Keratinocyte (primary cell): Measurements from ENCODE around the gene LMO7. TPM values are rescaled to one million over a fixed set of nuclear protein-coding genes. Genes with fewer than 3 reads are reported as not detected.

ENCODE experiments used
- DNase-seq: peaks from one replicate; pipeline ENCODE4 v3.0.0-alpha.2; 2011; ENCODE audit warnings: low read depth, missing footprints, low spot score
- FAIRE-seq: peaks from 2 replicates; lab custom pipeline; 2011; peaks lifted over from hg19 to GRCh38; lab: Jason Lieb, UNC
- H2AFZ ChIP-seq: 2 replicates; pipeline ENCODE4 v1.6.0; 2012; ENCODE audit warnings: low read length, control low read depth, inconsistent platforms; ENCODE audit not compliant: control insufficient read depth
- H3K27ac ChIP-seq: 2 replicates; pipeline ENCODE4 v1.5.1; 2011; ENCODE audit warnings: low read length; ENCODE audit not compliant: control insufficient read depth, insufficient read depth
- H3K27me3 ChIP-seq: 3 replicates; pipeline ENCODE4 v1.6.0; 2011; ENCODE audit warnings: low read length; ENCODE audit not compliant: control insufficient read depth, insufficient read depth; ENCODE audit errors: extremely low read depth
- H3K36me3 ChIP-seq, 2 experiments: 2 replicates in 1 of 2; 3 replicates in 1 of 2; pipeline ENCODE4 v1.5.1; 2011; ENCODE audit warnings: low read length in 2 of 2, mild to moderate bottlenecking in 1 of 2; ENCODE audit not compliant: control insufficient read depth in 2 of 2, insufficient read depth in 2 of 2; ENCODE audit errors: extremely low read depth in 1 of 2
- H3K4me1 ChIP-seq: 3 replicates; pipeline ENCODE4 v1.5.1; 2011; ENCODE audit warnings: low read length; ENCODE audit not compliant: control insufficient read depth, insufficient read depth; ENCODE audit errors: extremely low read depth
- H3K4me2 ChIP-seq: 3 replicates; pipeline ENCODE4 v1.6.0; 2011; ENCODE audit warnings: low read depth, low read length; ENCODE audit not compliant: control insufficient read depth, insufficient read depth; ENCODE audit errors: extremely low read depth
- H3K4me3 ChIP-seq, 3 experiments: fragments of 200-600 bp in 1 of 3; sonication (generic) in 1 of 3; 2 replicates in 2 of 3; 3 replicates in 1 of 3; pipeline ENCODE4 v1.5.1; 2011 to 2016; ENCODE audit warnings: low read length in 3 of 3, mild to moderate bottlenecking in 3 of 3, control low read depth in 2 of 3, inconsistent platforms in 1 of 3, low read depth in 1 of 3, mixed read lengths in 1 of 3, mixed run types in 1 of 3, moderate library complexity in 1 of 3; ENCODE audit not compliant: control insufficient read depth in 2 of 3, insufficient read depth in 2 of 3; ENCODE audit errors: extremely low read depth in 1 of 3
- H3K79me2 ChIP-seq: 2 replicates; pipeline ENCODE4 v1.6.0; 2012; ENCODE audit warnings: low read length; ENCODE audit not compliant: control insufficient read depth, insufficient read depth
- H3K9ac ChIP-seq: 3 replicates; pipeline ENCODE4 v1.6.0; 2011; ENCODE audit warnings: low read length; ENCODE audit not compliant: control insufficient read depth, insufficient read depth; ENCODE audit errors: extremely low read depth
- H3K9me1 ChIP-seq: 3 replicates; pipeline ENCODE4 v1.6.0; 2011; ENCODE audit warnings: low read length; ENCODE audit not compliant: control insufficient read depth, insufficient read depth; ENCODE audit errors: extremely low read depth
- H3K9me3 ChIP-seq: 2 replicates; pipeline ENCODE4 v1.5.1; 2012; ENCODE audit warnings: low read depth, low read length; ENCODE audit not compliant: control insufficient read depth
- H4K20me1 ChIP-seq: 3 replicates; pipeline ENCODE4 v1.6.0; 2011; ENCODE audit warnings: low read length; ENCODE audit not compliant: control insufficient read depth, insufficient read depth; ENCODE audit errors: extremely low read depth
- EZH2 ChIP-seq: IDR thresholded peaks from one replicate; pipeline ENCODE4 v1.6.1; 2012; ENCODE audit warnings: inconsistent platforms, mild to moderate bottlenecking, low read length, moderate library complexity
- dilution Hi-C: fragments of 300-500 bp; cut with MboI; formaldehyde crosslinking; loops from one replicate; pipeline ENCODE4 v1.7.0; 2020; ENCODE audit warnings: low sequenced_read_pairs; ENCODE audit not compliant: extremely low pct_ligation_motif_present
- polyA plus RNA-seq, 5 experiments: library from polyadenylated mRNA; depleted of rRNA in 3 of 5; stranded (reverse) in 3 of 5; stranded (forward) in 1 of 5; unstranded in 1 of 5; fragments of >200 nt; gene quantifications; 1 replicate in 1 of 5; 2 replicates in 3 of 5; 3 replicates in 1 of 5; pipeline versions ENCODE4 v1.2.1 to v1.2.3, GENCODE V29; 2011 to 2012; ENCODE audit warnings: missing spikeins in 2 of 5, low read depth in 1 of 5, low replicate concordance in 1 of 5
- TF ChIP-seq, protein P1 (sequence below), 3 experiments: IDR thresholded peaks in 1 of 3; conservative IDR thresholded peaks in 1 of 3; optimal IDR thresholded peaks in 1 of 3; 2 replicates in 2 of 3; 3 replicates in 1 of 3; pipeline versions ENCODE3 to v1.5.1; 2011; ENCODE audit warnings: low read length in 3 of 3, mild to moderate bottlenecking in 3 of 3, moderate library complexity in 2 of 3, control low read depth in 1 of 3, inconsistent platforms in 1 of 3; ENCODE audit not compliant: insufficient read depth in 2 of 3; ENCODE audit errors: extremely low read depth in 1 of 3

Gene LMO7
- polyA plus RNA-seq, 1 donor (not counting 4 experiments of a cell fraction or from before 2014, with no cell fraction given) = 8.9 TPM

DNA sequence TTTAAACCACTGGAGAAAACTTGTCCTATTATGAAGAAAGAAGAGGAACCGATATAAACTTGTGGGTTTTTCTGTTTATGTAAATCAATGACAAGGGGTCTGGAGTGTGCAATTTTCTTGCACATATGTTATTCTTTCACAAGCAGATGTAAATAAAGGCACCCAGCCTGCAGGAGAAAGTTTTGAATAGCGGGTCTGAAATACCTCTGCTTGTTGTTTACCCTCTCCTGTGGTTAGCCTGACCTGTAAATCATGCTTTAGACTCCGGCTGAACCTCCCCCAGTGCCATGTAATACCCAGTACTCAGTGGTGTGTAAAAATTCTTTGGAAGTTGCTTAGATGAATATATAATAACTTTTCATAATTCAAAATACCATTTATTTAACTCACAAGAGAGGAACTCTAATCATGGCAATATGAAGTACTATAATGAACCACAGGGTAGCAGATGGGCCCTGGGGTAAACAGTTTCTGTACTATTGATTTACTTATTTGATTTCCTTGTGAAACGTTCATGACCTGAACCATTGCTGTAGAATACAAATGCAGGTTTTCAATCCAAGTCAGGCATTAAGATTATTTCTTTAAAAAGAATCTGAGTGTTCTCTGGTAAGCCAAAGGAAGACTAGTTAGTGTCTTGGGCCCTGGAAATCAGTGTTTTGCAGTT, 245.1 kb downstream of the LMO7 start:
- H3K4me2 ChIP-seq = no peak overlapping the region
- H3K27ac ChIP-seq = no peak overlapping the region
- H4K20me1 ChIP-seq = no peaks in the 10 kb centered on the region
- no peak for TF ChIP-seq EZH2
- TF ChIP-seq, protein P1, sequence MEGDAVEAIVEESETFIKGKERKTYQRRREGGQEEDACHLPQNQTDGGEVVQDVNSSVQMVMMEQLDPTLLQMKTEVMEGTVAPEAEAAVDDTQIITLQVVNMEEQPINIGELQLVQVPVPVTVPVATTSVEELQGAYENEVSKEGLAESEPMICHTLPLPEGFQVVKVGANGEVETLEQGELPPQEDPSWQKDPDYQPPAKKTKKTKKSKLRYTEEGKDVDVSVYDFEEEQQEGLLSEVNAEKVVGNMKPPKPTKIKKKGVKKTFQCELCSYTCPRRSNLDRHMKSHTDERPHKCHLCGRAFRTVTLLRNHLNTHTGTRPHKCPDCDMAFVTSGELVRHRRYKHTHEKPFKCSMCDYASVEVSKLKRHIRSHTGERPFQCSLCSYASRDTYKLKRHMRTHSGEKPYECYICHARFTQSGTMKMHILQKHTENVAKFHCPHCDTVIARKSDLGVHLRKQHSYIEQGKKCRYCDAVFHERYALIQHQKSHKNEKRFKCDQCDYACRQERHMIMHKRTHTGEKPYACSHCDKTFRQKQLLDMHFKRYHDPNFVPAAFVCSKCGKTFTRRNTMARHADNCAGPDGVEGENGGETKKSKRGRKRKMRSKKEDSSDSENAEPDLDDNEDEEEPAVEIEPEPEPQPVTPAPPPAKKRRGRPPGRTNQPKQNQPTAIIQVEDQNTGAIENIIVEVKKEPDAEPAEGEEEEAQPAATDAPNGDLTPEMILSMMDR (optimal IDR thresholded peaks at IDR 0.05 in 1 of 3, IDR thresholded peaks at IDR 0.05 in 1 of 3, conservative IDR thresholded peaks at IDR 0.05 in 1 of 3; ENCODE audit: extremely low read depth in 1 of 3, insufficient read depth in 2 of 3, low read length in 3 of 3) = no peak
- no peaks in the 10 kb centered on the region for H3K9me1 ChIP-seq
- H2AFZ ChIP-seq = no peak overlapping the region
- dilution Hi-C loops = loop anchor here (25.0 kb wide), 1 partner anchor 581 kb away; no protein-coding TSS in a partner anchor
- no peaks in the 10 kb centered on the region for H3K79me2 ChIP-seq
- H3K9ac ChIP-seq = no peak overlapping the region
- no peaks in the 10 kb centered on the region for H3K27me3 ChIP-seq
- H3K36me3 ChIP-seq = no peaks in the 10 kb centered on the region
- no peaks in the 10 kb centered on the region for H3K9me3 ChIP-seq
- no peak overlapping the region for H3K4me3 ChIP-seq
- FAIRE-seq (no peak), DNase-seq (no peak)
- H3K4me1 ChIP-seq = no peaks in the 10 kb centered on the region

DNA sequence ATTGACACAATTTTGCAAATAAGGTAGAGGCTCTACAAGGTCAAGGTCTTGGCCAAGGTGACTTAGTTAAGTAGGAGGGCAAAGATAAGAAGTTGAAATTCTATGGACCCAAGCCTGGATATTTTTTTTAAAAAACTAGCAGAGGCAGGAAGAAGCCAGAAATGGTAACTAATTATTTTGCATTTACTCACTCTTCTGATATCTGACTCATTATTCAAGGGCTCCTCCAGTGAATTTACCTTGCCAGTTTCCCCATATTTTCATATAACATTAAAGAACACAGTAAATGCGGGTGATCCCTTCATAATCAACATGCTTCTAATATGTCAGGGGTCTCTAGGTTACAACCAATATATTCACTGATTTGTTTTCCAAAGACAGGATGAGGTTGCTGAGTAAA, 246.1 kb downstream of the LMO7 start:
- Histone ChIP-seq H3K4me3 (no peak overlapping the region), H3K27ac (no peak overlapping the region), H3K9me3 (no peaks in the 10 kb centered on the region), H2AFZ (no peak overlapping the region), H3K4me2 (no peak overlapping the region), H3K79me2 (no peaks in the 10 kb centered on the region), H4K20me1 (no peaks in the 10 kb centered on the region), H3K36me3 (no peaks in the 10 kb centered on the region), H3K9me1 (no peaks in the 10 kb centered on the region), H3K27me3 (no peaks in the 10 kb centered on the region), H3K9ac (no peak overlapping the region), H3K4me1 (no peaks in the 10 kb centered on the region)
- dilution Hi-C loops = loop anchor here (25.0 kb wide), 1 partner anchor 580 kb away; no protein-coding TSS in a partner anchor
- DNase-seq (no peak), FAIRE-seq (no peak)
- TF ChIP-seq, protein P1 (optimal IDR thresholded peaks at IDR 0.05 in 1 of 3, IDR thresholded peaks at IDR 0.05 in 1 of 3, conservative IDR thresholded peaks at IDR 0.05 in 1 of 3; ENCODE audit: extremely low read depth in 1 of 3, insufficient read depth in 2 of 3, low read length in 3 of 3) = no peak
- no peak for TF ChIP-seq EZH2
